ENCODE measurements around the gene RABGAP1L.

Gene RABGAP1L

GRCh38 chr1:174200746-174201145 lies 41.4 kb downstream of the RABGAP1L start:
- Histone ChIP-seq H2AFZ (ENCODE audit: low read depth, low read length, severe bottlenecking) (no peak overlapping the region), H3K4me3 (ENCODE audit: insufficient read depth, low read length, poor library complexity, severe bottlenecking) (no peak overlapping the region), H3F3A (ENCODE audit: insufficient read depth) (no peaks in the 10 kb centered on the region; the same call in 1 of the 2 replicates), H3K79me2 (ENCODE audit: insufficient read depth, low read length) (peaks cover 10% of the 10 kb centered on the region), H4K20me1 (ENCODE audit: low read depth, low read length) (no peaks in the 10 kb centered on the region), H3K9me2 (replicated peaks; ENCODE audit: insufficient read depth, low read length) (no peaks in the 10 kb centered on the region), H3K27me3 (ENCODE audit: low read length) (no peaks in the 10 kb centered on the region), H3K36me3 (ENCODE audit: low read length) (no peaks in the 10 kb centered on the region), H3K9me3 (ENCODE audit: insufficient read depth, low read length) (no peaks in the 10 kb centered on the region), H3K27ac (ENCODE audit: low read depth, low read length) (no peak overlapping the region), H3K9ac (ENCODE audit: low read length) (no peak overlapping the region), H3K4me2 (ENCODE audit: low read depth, low read length, poor library complexity, severe bottlenecking) (no peak overlapping the region)
- TF ChIP-seq EZH2phosphoT487 (conservative IDR thresholded peaks at IDR 0.05; ENCODE audit: low read length) (no peak), CTCF (IDR thresholded peaks at IDR 0.05; ENCODE audit: insufficient read depth, low read length, poor library complexity, severe bottlenecking) (no peak)

- no peaks in the 10 kb centered on the region for H4K20me1 ChIP-seq (ENCODE audit: low read depth, low read length)
- H3K9me3 ChIP-seq (ENCODE audit: insufficient read depth, low read length) = peaks cover 4% of the 10 kb centered on the region; the same call in 1 of the 2 replicates
- no peak for TF ChIP-seq CTCF (IDR thresholded peaks at IDR 0.05; ENCODE audit: insufficient read depth, low read length, poor library complexity, severe bottlenecking)
- no peak for TF ChIP-seq EZH2phosphoT487 (conservative IDR thresholded peaks at IDR 0.05; ENCODE audit: low read length)
- no peaks in the 10 kb centered on the region for H3K27me3 ChIP-seq (ENCODE audit: low read length)
- H3K9me2 ChIP-seq (replicated peaks; ENCODE audit: insufficient read depth, low read length) = no peaks in the 10 kb centered on the region
- H2AFZ ChIP-seq (ENCODE audit: low read depth, low read length, severe bottlenecking) = no peak overlapping the region
- no peak overlapping the region for H3K4me2 ChIP-seq (ENCODE audit: low read depth, low read length, poor library complexity, severe bottlenecking)
- no peaks in the 10 kb centered on the region for H3K36me3 ChIP-seq (ENCODE audit: low read length)
- no peaks in the 10 kb centered on the region; the same call in 1 of the 2 replicates for H3K79me2 ChIP-seq (ENCODE audit: insufficient read depth, low read length)
- no peaks in the 10 kb centered on the region; the same call in 1 of the 2 replicates for H3F3A ChIP-seq (ENCODE audit: insufficient read depth)
- no peak overlapping the region for H3K4me3 ChIP-seq (ENCODE audit: insufficient read depth, low read length, poor library complexity, severe bottlenecking)
- no peak overlapping the region for H3K27ac ChIP-seq (ENCODE audit: low read depth, low read length)
- no peak overlapping the region for H3K9ac ChIP-seq (ENCODE audit: low read length)
Measured at GRCh38 chr1:174204697-174205308, 45.5 kb downstream of the RABGAP1L start.

GRCh38 chr1:174206148-174206836 lies 47.0 kb downstream of the RABGAP1L start:
- H3K27ac ChIP-seq (ENCODE audit: low read depth, low read length) = no peak overlapping the region

More at GRCh38 chr1:174206148-174206836, 47.0 kb downstream of the RABGAP1L start:
- Histone ChIP-seq H4K20me1 (ENCODE audit: low read depth, low read length) (no peaks in the 10 kb centered on the region), H3K36me3 (ENCODE audit: low read length) (no peaks in the 10 kb centered on the region), H3K4me2 (ENCODE audit: low read depth, low read length, poor library complexity, severe bottlenecking) (no peak overlapping the region), H3K79me2 (ENCODE audit: insufficient read depth, low read length) (no peaks in the 10 kb centered on the region; the same call in 1 of the 2 replicates), H3K9me2 (replicated peaks; ENCODE audit: insufficient read depth, low read length) (no peaks in the 10 kb centered on the region), H2AFZ (ENCODE audit: low read depth, low read length, severe bottlenecking) (no peak overlapping the region), H3F3A (ENCODE audit: insufficient read depth) (no peaks in the 10 kb centered on the region), H3K27me3 (ENCODE audit: low read length) (no peaks in the 10 kb centered on the region), H3K9ac (ENCODE audit: low read length) (no peak overlapping the region), H3K9me3 (ENCODE audit: insufficient read depth, low read length) (peaks cover 6% of the 10 kb centered on the region; the same call in 1 of the 2 replicates), H3K4me3 (ENCODE audit: insufficient read depth, low read length, poor library complexity, severe bottlenecking) (no peak overlapping the region)
- no peak for TF ChIP-seq CTCF (IDR thresholded peaks at IDR 0.05; ENCODE audit: insufficient read depth, low read length, poor library complexity, severe bottlenecking)
- TF ChIP-seq EZH2phosphoT487 (conservative IDR thresholded peaks at IDR 0.05; ENCODE audit: low read length) = no peak
